ENCODE data around the gene ASIC1. TPM values are rescaled to one million over a fixed set of nuclear protein-coding genes. Genes with fewer than 3 reads are reported as not detected.
"Not testable (repeated sequence)": the region's sequence is repeated elsewhere in the genome, so short reads cannot be mapped to it uniquely, and the experiment has no call there.

The ASIC1 gene
- total RNA-seq, 6 experiments from 2014 or later: 0.07 to 0.19 (median 0.15) TPM; not detected in 2

- Histone ChIP-seq H3K27me3 (no peaks in the 10 kb centered on the region), H3K4me1 (peaks cover 0 to 6% (median 0%) of the 10 kb centered on the region in 4 donors), H3K9me3 (no peaks in the 10 kb centered on the region), H3K36me3 (no peaks in the 10 kb centered on the region), H3K27ac (no peak overlapping the region), H3K4me3 (no peak overlapping the region)
- WGBS (ENCODE audit: insufficient coverage, low coverage, low lambda C conversion rate, missing lambda C conversion rate): 86% methylated on average over 3 of the region's 3 CpGs
- no peak for DNase-seq
- no peak for TF ChIP-seq POLR2A (IDR thresholded peaks at IDR 0.05)
- TF ChIP-seq, protein P1, sequence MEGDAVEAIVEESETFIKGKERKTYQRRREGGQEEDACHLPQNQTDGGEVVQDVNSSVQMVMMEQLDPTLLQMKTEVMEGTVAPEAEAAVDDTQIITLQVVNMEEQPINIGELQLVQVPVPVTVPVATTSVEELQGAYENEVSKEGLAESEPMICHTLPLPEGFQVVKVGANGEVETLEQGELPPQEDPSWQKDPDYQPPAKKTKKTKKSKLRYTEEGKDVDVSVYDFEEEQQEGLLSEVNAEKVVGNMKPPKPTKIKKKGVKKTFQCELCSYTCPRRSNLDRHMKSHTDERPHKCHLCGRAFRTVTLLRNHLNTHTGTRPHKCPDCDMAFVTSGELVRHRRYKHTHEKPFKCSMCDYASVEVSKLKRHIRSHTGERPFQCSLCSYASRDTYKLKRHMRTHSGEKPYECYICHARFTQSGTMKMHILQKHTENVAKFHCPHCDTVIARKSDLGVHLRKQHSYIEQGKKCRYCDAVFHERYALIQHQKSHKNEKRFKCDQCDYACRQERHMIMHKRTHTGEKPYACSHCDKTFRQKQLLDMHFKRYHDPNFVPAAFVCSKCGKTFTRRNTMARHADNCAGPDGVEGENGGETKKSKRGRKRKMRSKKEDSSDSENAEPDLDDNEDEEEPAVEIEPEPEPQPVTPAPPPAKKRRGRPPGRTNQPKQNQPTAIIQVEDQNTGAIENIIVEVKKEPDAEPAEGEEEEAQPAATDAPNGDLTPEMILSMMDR (IDR thresholded peaks at IDR 0.05): no peak
- intact Hi-C loops (cut with DNase I): no loop called here
- ATAC-seq: no peak
Observed at GRCh38 chr12:50026691-50027090, 30.7 kb upstream of the ASIC1 start.

- DNase-seq; H3K4me3 ChIP-seq; H3K9me3 ChIP-seq; intact Hi-C loops (cut with DNase I); H3K4me1 ChIP-seq; H3K27ac ChIP-seq; H3K27me3 ChIP-seq; H3K36me3 ChIP-seq; ATAC-seq: not testable (repeated sequence)
- WGBS (ENCODE audit: insufficient coverage, low coverage, low lambda C conversion rate, missing lambda C conversion rate): 76% methylated on average over 9 of the region's 9 CpGs
Observed at GRCh38 chr12:50030449-50030848, 26.9 kb upstream of the ASIC1 start.

DNA sequence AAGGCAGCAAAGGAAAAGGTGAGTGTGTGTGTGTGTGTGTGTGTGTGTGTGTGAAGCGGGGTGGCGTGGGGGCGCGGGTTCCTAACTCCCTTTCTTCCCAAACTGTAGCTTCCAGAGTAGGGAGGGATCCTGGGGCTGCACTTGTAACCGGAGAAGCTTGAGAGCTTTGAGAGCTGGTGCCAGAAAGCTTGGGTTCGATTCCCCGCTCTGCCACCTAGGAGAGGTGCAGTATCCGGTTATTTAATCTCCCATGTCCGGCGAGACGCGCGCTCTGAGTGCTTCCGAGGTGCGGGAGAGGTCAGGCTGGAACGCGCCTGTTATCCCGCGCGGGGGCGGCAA lies 24.9 kb upstream of the ASIC1 start:
- TF ChIP-seq, protein P1 (IDR thresholded peaks at IDR 0.05): no peak
- no peak for TF ChIP-seq POLR2A (IDR thresholded peaks at IDR 0.05)
- intact Hi-C loops (cut with DNase I): no loop called here
- 33% methylated on average over 4 of the region's 21 CpGs for WGBS (ENCODE audit: insufficient coverage, low coverage, low lambda C conversion rate, missing lambda C conversion rate)
- peak overlapping the region in 1 of 3 donors; percentile 51 for H3K27ac ChIP-seq
- H3K27me3 ChIP-seq: no peaks in the 10 kb centered on the region
- ATAC-seq (peak in 2 of 4 donors; percentile 15 to 25), DNase-seq (peak in 1 of 3 donors; percentile 40)
- no peaks in the 10 kb centered on the region for H3K36me3 ChIP-seq
- H3K4me3 ChIP-seq: peak overlapping the region; percentile 14 to 31 (median 21)
- H3K4me1 ChIP-seq: no peaks in the 10 kb centered on the region
- H3K9me3 ChIP-seq: no peaks in the 10 kb centered on the region

- peak; percentile 57 to 85 (median 70) for ATAC-seq
- no peaks in the 10 kb centered on the region for H3K4me1 ChIP-seq
- peak overlapping the region in 1 of 3 donors; percentile 51 for H3K27ac ChIP-seq
- TF ChIP-seq, protein P1 (IDR thresholded peaks at IDR 0.05): no peak
- no peak for TF ChIP-seq POLR2A (IDR thresholded peaks at IDR 0.05)
- peak; percentile 40 to 64 (median 51) for DNase-seq
- no peaks in the 10 kb centered on the region for H3K9me3 ChIP-seq
- 27% methylated on average over 8 of the region's 37 CpGs for WGBS (ENCODE audit: insufficient coverage, low coverage, low lambda C conversion rate, missing lambda C conversion rate)
- H3K27me3 ChIP-seq: no peaks in the 10 kb centered on the region
- no peaks in the 10 kb centered on the region for H3K36me3 ChIP-seq
- peak overlapping the region; percentile 14 to 31 (median 21) for H3K4me3 ChIP-seq
- intact Hi-C loops (cut with DNase I): no loop called here
Observed at GRCh38 chr12:50032854-50033581, 24.4 kb upstream of the ASIC1 start.

DNA sequence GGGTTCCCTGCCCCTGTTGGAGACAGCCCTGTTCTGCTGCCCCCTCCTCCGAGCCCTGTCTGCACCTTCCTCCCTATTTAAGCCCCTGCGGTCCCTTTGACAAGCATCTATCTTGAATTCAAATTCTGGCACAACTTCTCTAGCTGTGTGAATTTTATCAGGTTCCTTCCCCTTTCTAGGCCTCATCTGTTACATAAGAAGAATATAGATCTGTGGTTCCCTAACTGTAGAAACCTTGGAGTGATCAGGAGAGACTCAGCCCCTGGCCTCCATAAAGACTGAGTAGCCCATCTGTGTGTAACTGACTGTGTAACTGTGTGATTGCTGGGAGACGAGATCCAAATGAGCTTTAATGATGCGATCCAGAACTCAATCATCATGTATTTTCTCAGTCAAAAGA lies 19.1 kb upstream of the ASIC1 start:
- Histone ChIP-seq H3K27ac (no peak overlapping the region), H3K4me1 (no peaks in the 10 kb centered on the region), H3K9me3 (no peaks in the 10 kb centered on the region), H3K4me3 (no peak overlapping the region), H3K27me3 (no peaks in the 10 kb centered on the region), H3K36me3 (no peaks in the 10 kb centered on the region)
- intact Hi-C loops (cut with DNase I): no loop called here
- ATAC-seq (no peak), DNase-seq (no peak)
- 68% methylated on average over 4 of the region's 4 CpGs for WGBS (ENCODE audit: insufficient coverage, low coverage, low lambda C conversion rate, missing lambda C conversion rate)
- TF ChIP-seq POLR2A (IDR thresholded peaks at IDR 0.05): no peak
- TF ChIP-seq, protein P1 (IDR thresholded peaks at IDR 0.05): no peak
